ENCODE data around the gene CRYBB2.
A peak's percentile ranks its signal among the peaks of the same experiment; 100 is the strongest.
"Not testable (repeated sequence)": the region's sequence is repeated elsewhere in the genome, so short reads cannot be mapped to it uniquely, and the experiment has no call there.

Gene CRYBB2

GRCh38 chr22:25233706-25234105, 14.3 kb downstream of the CRYBB2 start:
- not testable (repeated sequence) for DNase-seq (ENCODE audit: low read depth in 2 of 2)

GRCh38 chr22:25235547-25236290, 16.3 kb downstream of the CRYBB2 start:
- peak; percentile 36 to 45 for DNase-seq (ENCODE audit: low read depth in 2 of 2)

GRCh38 chr22:25236417-25236816, 17.0 kb downstream of the CRYBB2 start:
- DNase-seq (ENCODE audit: low read depth in 2 of 2) = no peak

- DNase-seq (ENCODE audit: low read depth in 2 of 2) = no peak
These were observed 18.1 kb downstream of the CRYBB2 start for GRCh38 chr22:25237503-25237902.

- DNase-seq (ENCODE audit: low read depth in 2 of 2) = not testable (repeated sequence)
These were observed 18.6 kb downstream of the CRYBB2 start for GRCh38 chr22:25238058-25238457.

GRCh38 chr22:25255169-25255568, 35.7 kb downstream of the CRYBB2 start:
- not testable (repeated sequence) for DNase-seq (ENCODE audit: low read depth in 2 of 2)

GRCh38 chr22:25267567-25267966, 48.1 kb downstream of the CRYBB2 start:
- DNase-seq (ENCODE audit: low read depth in 2 of 2) = not testable (repeated sequence)

- DNase-seq (ENCODE audit: low read depth in 2 of 2) = not testable (repeated sequence)
These were observed 49.5 kb downstream of the CRYBB2 start for GRCh38 chr22:25268902-25269301.

GRCh38 chr22:25270061-25270460, 50.6 kb downstream of the CRYBB2 start:
- not testable (repeated sequence) for DNase-seq (ENCODE audit: low read depth in 2 of 2)

GRCh38 chr22:25273231-25273630, 53.8 kb downstream of the CRYBB2 start:
- DNase-seq (ENCODE audit: low read depth in 2 of 2) = not testable (repeated sequence)

- DNase-seq (ENCODE audit: low read depth in 2 of 2) = not testable (repeated sequence)
These were observed 54.5 kb downstream of the CRYBB2 start for GRCh38 chr22:25273928-25274327.

GRCh38 chr22:25280118-25280517, 60.7 kb downstream of the CRYBB2 start:
- not testable (repeated sequence) for DNase-seq (ENCODE audit: low read depth in 2 of 2)
